GM19043 (cell line): ENCODE results near the gene RABGAP1L.
"Not testable (repeated sequence)": the region's sequence is repeated elsewhere in the genome, so short reads cannot be mapped to it uniquely, and the experiment has no call there.

ENCODE experiments used
- ATAC-seq: cut with Tn5 transposase; IDR thresholded peaks from one replicate; pipeline ENCODE4 v1.9.1; 2021; ENCODE audit warnings: low read depth; ENCODE audit not compliant: unreplicated experiment

RABGAP1L gene

DNA sequence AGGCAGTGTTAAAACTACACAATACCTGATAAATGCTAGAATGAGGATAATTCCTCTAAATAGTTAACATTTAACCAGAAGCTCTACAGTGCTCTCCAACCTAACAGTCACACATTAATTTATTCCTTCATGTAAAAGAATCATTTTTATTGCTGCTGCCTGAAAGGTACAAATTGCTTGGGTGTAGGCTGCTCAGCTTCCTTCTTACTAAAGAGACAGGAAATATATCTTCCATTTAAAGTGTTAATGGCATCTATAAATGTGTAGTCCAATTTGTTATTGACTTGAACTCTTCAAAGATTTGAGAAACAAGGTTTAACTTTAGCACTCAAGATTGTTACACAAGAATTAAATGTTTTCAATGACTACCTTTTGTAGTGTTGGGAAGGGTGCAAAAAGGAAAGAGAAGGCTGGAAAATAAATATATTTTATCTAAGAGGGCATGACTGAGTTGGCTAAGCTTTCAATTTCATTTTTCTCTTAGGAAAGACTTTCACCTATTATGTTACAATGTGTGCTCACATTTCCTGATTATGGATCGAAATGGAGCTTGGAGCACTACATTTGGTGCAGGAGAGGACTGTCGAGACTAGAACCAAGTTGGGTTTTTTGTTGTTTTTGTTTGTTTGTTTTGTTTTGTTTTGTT is 734.9 kb downstream of the RABGAP1L start:
- no peak for ATAC-seq

DNA sequence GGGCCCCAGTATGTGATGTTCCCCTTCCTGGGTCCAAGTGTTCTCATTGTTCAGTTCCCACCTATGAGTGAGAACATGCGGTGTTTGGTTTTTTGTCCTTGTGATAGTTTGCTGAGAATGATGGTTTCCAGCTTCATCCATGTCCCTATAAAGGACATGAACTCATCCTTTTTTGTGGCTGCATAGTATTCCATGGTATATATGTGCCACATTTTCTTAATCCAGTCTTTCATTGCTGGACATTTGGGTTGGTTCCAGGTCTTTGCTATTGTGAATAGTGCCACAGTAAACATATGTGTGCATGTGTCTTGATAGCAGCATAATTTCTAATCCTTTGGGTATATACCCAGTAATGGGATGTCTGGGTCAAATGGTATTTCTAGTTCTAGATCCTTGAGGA is 736.3 kb downstream of the RABGAP1L start:
- ATAC-seq: not testable (repeated sequence)

DNA sequence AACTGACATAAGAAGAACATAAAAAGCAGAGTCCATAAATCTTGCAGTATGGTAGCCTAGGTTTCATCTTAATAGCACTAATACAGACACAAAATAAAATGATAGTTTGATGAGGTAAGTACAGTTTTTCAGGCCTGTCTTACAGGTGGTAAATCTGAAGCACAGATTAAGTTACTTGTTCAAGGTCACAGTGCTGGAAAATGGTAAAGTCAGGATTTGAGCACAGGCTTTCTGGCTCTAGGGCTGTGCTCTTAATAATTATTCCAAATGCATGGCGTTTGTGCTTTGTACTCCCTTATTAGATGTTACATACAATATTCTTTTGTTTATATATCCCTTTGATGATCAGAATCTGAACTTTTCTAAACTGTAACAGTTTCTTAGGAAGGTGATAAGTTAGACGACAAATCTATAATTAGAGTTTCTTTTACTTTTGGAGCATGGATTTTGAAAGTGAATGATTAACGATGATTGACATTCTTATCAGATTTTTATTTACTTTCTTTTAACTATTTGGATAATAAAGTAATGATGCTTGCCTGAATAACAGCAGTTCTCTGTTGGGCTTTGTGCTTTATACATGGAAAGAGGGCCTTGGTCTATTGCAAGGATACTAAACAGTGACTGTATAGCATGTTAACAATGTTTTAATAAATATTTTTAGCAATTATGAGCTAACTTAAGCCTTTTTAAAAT is 738.9 kb downstream of the RABGAP1L start:
- ATAC-seq: no peak

DNA sequence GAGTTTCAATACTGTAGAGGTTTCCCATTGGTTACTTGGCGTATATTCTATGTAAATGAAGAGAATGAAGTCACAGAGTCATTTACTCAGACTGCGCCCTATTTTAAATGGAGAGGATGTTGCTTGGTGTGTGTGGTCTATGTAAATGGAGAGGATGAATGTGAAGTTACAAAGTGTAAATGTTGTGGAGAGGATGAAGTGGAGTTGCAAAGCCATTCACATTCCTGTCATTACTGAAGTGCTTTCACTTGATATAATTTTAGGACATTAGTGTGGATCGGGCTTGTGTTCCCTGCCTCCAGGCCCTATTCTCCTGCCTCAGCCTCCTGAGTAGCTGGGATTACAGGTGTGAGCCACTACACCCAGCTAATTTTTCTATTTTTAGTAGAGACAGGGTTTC is 741.0 kb downstream of the RABGAP1L start:
- ATAC-seq: no peak

DNA sequence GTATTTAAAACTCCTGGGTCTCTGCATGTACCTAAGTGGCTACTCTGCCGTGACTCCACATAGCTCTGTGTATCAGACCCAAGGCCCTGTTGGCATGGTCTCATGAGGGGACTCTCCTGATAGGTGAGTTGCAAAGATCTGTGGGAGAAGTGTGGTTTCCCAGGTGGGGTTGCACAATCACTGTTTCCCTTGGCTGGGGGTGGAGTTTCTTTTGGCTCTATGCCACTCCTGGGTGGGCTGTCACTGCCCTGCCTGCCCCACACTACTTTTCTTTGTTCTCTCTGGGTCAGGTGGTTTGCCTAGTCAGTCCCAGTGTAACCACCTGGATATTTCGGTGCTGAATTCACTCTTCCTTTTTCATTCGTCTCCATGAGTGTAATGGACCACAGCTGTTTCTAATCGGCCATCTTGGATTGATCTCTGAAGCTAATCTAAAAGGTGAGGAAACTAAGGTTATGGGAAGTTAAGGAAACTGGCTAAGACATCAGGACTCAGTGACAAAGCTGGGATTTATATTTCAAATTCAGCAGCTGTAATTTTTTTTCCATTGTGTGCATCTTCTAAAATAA is 743.3 kb downstream of the RABGAP1L start:
- ATAC-seq: no peak

DNA sequence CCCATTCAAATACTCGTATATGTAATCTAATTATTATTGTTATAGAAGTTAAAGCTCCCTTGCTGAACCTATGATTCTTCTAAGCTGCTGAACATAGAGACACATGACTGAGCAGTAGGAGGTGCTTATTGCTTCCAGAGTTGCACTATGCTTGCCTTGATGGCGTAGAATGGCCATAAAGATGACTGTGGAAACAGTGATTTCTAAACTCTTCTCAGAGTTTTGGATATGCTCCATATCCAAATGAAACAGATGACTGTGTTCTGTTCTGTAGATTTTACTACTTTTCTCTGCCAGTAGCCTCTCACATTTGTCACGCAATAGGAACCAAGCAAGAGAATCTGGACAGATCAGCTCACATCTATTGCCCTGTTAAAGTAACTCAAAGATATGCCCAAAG is 752.3 kb downstream of the RABGAP1L start:
- ATAC-seq: no peak

DNA sequence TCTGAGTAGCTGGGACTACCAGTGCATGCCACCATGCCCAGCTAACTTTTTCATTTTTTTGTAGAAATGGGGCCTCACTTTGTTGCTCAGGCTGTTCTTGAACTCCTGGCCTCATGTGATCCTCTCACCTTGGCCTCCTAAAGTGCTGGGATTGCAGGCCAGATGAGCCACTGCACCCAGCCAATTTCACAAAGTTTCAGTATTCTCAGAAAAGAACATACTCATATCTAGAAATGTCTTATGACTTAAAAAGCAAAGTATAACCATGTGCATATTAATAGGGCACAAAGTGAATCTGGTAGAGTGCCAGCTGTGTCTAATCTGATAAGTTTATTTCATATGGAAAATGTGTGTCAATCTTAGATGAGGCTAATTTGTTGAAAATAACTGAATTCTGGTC is 752.9 kb downstream of the RABGAP1L start:
- no peak for ATAC-seq

DNA sequence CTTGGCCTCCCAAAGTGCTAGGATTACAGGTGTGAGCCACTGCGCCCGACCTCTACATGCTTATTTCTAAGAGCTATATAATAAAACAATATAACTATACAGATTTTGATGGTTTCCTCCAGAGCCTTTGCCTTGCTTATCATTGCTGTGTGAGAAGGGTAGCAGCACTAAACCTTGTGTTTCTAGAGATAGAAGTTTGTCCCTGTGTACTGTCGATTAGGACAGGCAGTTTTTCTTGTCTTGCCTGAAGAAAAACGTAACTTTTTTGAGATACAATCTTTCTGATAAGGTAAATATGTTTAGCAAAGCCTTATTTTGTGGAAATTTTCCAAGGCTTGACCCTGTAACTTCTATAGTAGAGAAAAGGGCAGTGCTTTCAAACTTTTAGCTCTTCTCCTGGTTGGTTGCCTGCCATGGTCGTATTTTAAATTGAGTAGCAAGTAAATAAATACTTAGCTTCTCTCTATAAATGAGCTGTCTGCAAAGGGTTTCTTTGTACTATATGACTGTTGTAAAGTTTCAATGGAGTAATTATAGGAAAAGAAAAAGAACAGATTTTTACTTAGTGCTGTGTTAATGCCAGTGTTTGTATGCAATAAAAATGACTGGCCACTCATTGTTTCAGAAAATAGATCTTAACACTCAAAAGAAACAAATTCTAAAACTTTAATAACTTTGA is 754.0 kb downstream of the RABGAP1L start:
- ATAC-seq: no peak

DNA sequence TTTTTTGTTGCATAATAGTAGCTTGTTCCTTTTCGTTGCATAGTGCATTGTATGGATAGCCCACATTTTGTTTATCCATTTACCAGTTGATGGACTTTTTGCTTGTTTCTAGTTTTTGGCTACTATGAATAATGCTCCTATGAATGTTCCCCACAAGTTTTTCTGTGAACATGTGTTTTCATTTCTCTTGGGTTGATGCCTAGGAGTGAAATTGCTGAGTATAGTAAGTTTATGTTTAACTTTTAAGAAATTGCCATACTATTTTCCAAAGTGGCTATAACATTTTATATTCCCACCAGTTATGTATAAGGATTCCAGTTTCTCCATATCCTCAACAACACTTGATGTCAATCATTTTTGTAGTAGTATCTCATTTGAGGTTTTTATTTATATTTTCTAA is 755.7 kb downstream of the RABGAP1L start:
- no peak for ATAC-seq

DNA sequence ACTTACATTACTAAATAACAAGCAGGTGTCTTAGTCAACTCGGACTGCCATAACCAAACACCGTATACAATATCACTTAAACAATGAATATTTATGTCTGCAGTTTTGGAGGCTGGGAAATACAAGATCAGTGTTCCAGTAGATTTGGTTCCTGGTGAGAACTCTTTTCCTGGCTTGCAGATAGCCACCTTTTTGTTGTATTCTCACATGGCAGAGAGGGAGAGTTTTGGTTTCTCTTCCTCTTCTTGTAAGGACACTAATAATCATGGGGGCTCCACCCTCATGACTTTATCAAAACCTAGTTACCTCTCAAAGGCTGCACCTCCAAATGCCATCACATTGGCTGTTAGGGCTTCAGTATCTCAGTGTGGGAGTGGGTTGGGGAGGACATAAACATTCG is 757.5 kb downstream of the RABGAP1L start:
- no peak for ATAC-seq

DNA sequence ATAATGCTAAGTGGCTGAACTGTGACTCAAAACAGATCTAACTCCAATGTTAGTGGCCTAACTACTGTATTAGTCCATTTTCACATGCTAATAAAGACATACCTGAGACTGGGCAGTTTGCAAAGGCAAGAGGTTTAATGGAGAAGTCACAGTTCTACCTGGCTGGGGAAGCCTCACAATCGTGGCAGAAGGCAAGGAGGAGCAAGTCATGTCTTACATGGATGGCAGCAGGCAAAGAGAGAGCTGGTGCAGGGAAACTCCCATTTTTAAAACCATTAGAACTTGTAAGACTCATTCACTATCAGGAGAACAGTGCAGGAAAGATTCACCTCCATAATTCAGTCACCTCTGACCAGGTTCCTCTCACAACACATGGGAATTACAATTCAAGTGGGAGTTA is 760.8 kb downstream of the RABGAP1L start:
- ATAC-seq: no peak

DNA sequence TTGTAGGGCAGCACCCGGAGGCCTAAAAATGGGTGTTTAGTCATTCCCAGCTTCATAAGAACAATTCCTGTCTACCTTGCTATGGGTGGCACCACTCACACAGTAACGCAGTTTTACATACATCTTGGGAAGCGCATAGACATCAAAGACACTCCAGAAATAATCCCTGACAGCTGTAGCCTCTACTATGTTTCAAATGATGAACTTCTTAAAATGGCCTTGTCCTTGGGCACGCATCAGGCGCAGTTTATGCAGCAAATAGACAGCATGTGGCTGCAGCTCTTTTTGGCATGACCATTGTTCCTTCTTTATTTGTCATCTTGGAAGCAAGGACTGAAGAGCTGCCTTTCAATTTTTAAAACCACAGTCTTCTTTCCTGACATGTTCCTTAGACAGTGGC is 762.8 kb downstream of the RABGAP1L start:
- no peak for ATAC-seq

DNA sequence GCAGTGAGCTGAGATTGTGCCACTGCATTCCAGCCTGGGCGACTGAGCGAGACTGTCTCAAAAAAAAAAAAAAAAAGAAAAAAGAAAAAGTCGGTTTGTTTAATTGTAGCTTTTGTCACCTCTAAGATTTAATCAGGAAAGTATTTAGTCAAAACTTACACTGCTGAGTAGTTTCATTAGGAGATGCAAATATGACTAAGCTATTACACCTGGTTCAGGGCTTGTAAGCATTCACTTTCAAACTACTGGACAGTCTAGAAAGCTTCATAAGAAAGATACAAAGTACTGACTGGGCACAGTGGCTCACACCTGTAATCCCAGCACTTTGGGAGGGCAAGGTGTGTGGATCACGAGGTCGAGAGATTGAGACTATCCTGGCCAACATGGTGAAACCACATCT is 764.5 kb downstream of the RABGAP1L start:
- ATAC-seq: no peak

DNA sequence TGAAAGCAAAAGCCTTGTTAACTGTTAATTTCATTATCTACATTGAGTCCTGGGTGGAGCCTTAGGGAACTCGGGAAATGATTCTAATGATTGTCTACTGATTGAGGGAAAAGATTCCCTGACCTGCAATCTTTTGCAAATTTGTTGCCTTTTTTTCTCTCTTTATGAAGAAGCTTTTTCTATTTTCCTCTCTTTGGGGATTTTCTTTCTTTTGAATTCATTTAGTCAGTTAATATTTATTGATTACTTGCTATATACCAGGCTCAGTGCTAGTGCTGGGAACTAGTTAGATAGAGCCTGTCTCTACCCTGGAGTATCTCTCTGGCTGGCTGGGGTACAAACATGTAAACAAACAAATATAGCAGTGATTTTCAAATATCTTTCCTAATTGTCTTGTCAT is 769.2 kb downstream of the RABGAP1L start:
- no peak for ATAC-seq

DNA sequence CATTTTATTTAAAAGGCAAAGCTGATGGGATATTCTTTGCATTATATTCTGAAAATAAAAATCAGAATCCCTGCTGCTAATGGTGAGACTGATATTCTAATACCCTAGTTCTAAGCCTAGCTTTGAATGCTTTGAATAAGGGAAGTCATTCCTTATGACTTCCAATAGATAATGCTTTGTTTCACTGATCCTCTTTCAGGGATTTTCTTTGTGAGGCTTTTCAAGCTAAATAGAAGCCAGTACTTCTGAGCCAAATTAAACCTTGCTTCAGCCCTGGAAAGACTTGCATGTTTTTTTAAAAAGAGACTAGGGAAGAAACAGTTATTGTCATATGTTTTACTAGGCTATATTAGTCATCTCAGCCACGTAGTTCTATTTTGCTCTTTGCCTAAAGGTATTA is 771.9 kb downstream of the RABGAP1L start:
- no peak for ATAC-seq

DNA sequence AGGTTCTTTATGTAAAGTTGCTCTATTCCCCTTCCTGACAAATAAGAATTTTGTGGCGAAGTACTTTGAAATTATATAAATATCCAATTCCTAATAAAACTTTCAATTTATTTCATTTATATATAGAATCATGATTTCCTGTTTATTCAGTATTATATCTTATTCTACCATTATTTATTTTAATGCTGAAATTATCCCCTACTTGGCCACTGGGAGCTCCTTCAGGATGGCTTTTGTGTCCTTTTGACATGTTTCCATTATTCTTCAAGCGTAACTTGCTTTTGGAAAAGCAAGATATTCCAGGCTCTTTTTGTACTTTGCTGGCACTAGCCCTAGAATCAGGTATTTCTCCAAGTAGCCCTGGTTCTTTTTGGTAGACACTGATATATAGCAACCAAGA is 773.3 kb downstream of the RABGAP1L start:
- ATAC-seq: no peak

DNA sequence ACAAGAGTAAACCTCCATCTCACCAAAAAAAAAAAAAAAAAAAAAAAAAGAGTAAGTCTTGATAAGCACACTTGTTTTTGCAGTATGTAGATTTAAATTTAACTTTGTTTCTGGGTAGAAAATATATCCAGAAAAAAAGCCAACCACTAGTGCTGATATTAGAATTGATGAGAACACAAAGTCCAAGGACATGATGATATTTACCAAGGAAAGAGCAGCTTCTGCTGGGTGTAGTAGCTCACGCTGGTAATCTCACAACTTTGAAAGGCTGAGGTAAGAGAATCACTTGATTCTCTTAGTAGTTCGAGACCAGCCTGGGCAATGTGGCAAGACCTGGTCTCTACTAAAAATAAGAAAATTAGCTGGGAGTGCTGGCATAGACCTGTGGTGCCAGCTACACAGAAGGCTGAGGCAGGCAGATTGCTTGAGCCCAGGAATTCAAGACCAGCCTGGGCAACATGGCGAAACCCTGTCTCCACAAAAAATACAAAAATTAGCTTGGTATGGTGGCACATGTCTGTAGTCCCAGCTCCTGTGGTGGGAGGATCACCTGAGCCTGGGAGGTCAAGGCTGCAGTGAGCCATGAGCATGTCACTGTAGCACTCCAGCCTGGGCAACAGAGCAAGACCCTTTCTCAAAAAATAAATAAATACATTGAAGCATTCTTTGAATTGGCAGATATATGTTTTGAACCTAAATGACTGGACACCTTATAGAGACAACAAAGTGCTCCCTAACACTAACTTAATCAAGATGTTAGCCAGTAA is 776.8 kb downstream of the RABGAP1L start:
- ATAC-seq: no peak

DNA sequence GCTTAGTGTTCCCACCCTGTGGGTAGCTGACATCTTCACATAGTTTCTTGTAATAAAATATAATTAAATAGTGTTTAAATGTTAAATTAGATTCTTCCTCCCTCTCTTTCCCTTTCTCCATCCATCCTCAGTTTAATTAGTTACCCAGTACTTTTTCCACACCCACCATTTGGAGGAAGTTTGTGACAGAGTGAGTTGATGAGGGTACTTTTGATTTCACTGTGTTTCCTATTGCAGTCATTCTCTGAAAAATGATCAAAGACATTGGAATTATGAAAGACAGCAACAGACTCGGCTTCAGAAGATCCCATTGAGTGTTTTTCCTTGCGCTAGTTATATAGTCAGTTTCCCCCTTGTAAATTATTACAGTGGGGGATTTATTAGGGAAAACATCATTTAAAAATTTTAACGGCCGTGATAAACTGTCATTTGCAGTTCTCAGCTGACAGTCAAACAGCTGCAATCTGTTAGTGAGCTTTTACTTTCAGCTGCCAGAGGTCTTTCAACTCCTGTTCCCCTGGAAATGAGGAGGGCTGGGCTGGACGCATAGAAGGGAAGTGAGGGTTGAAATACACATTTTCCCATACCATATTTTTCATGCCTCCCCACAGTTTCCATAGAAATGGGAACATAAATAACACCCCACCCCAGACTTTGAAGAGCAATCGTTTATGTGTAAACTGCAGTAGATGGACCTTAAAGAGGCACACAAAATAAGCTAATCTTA is 779.1 kb downstream of the RABGAP1L start:
- ATAC-seq: no peak

DNA sequence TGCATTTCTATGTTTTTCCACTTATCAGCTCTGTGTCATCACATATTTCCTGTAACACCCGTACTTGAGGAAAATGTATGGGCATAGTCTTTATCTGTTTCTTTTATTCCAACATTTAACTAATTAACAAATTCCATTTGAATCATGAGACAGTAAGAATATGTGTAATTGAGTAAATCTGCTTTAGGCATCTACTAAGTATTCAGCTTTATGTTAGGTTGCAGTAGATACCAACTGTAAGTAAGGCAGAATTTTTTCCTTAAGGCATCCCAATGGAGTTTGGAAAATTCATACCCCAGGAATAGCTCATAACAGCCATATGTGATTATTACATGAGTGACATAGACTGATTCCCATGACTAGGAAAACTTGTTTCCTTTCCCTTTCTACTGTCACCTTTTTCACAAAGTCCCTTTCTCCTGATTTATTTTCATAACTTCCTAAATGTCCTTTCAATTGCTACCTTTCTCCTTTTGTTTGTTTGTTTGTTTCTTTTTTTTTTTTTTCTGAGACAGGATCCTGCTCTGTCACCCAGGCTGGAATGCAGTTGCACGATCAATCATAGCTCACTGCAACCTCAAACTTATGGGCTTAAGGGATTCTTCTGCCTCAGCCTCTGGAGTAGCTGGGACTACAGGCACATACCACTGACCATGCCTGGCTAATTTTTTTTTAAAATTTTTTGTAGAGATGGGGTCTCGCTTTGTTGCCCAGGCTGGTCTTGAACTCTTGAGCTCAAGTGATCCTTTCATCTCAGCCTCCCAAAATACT is 780.6 kb downstream of the RABGAP1L start:
- ATAC-seq: no peak
